GM12891 (cell line): ENCODE results near the gene SMIM7.
"Not testable (repeated sequence)": the region's sequence is repeated elsewhere in the genome, so short reads cannot be mapped to it uniquely, and the experiment has no call there.

Experiments
- POLR2A ChIP-seq: IDR thresholded peaks from 2 replicates; pipeline ENCODE4 v1.6.1; 2011; ENCODE audit warnings: low read depth, low read length, control low read depth
- POLR2AphosphoS5 ChIP-seq: IDR thresholded peaks from 2 replicates; pipeline ENCODE4 v1.6.1; 2011; ENCODE audit warnings: low read depth, low read length, control low read depth
- SPI1 ChIP-seq: IDR thresholded peaks from 2 replicates; pipeline ENCODE4 v1.6.1; 2011; ENCODE audit warnings: low read depth, low read length, control low read depth
- TAF1 ChIP-seq: IDR thresholded peaks from 2 replicates; pipeline ENCODE4 v1.6.1; 2011; ENCODE audit warnings: low read depth, low read length, control low read depth

GRCh38 chr19:16673839-16674238 lies 13.9 kb upstream of the SMIM7 start:
- not testable (repeated sequence) for TF ChIP-seq POLR2A, POLR2AphosphoS5, SPI1, TAF1
